MM.1S (cell line): ENCODE data around the gene MYBPC2.

Experiments
- CTCF ChIP-seq: fragments of 300-600 bp; sonication (generic); IDR thresholded peaks from 2 replicates; pipeline ENCODE4 v1.5.1; 2016; ENCODE audit warnings: antibody characterized with exemption, low read length, mixed read lengths
- EZH2 ChIP-seq: fragments of 300-600 bp; sonication (generic); optimal IDR thresholded peaks from 2 replicates; pipeline ENCODE3; 2017; ENCODE audit warnings: low read depth, mild to moderate bottlenecking, antibody characterized with exemption, low read length, mixed read lengths

- no peak for TF ChIP-seq CTCF
- no peak for TF ChIP-seq EZH2
Measured at GRCh38 chr19:50383001-50383851, 49.5 kb upstream of the MYBPC2 start.
